DOHH2 (cell line): ENCODE measurements around the gene ZNRF2.
"Not testable (repeated sequence)": the region's sequence is repeated elsewhere in the genome, so short reads cannot be mapped to it uniquely, and the experiment has no call there.

Experiments used
- CTCF ChIP-seq: fragments of 200-600 bp; sonication (generic); IDR thresholded peaks from one replicate; pipeline ENCODE4 v1.5.1; 2014; ENCODE audit warnings: antibody characterized with exemption, mild to moderate bottlenecking, low read depth, low read length; ENCODE audit not compliant: poor library complexity, severe bottlenecking
- EZH2phosphoT487 ChIP-seq: fragments of 200-600 bp; sonication (generic); IDR thresholded peaks from 2 replicates; pipeline ENCODE4 v1.6.1; 2017; ENCODE audit warnings: borderline replicate concordance, mild to moderate bottlenecking, antibody characterized with exemption, low read length, moderate library complexity, mixed read lengths

DNA sequence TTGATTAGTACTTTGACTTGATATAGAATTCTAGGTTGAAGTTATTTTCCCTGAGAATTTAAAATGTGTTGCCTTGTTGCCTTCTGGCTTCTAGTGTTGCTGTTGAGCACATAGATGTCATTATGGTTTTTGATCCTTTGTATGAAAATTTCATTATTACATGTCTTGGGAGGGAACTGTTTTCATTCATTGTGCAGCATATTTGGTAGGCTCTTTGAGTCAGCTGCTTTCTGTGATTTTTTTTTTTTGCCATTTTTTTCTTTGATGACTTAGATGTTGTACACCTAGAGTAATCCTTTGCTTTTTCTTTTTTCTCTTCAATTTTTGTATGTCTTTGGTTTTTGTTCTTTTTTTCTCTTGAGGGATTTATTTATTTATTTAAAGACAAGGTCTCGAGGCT, 13.1 kb downstream of the ZNRF2 start:
- not testable (repeated sequence) for TF ChIP-seq CTCF, EZH2phosphoT487
